GM20431 (cell line): ENCODE results near the gene RASAL2.
"Not testable (repeated sequence)": the region's sequence is repeated elsewhere in the genome, so short reads cannot be mapped to it uniquely, and the experiment has no call there.

ENCODE experiments used
- in situ Hi-C: fragments of 300-500 bp; cut with MseI, MboI; formaldehyde crosslinking; loops from one replicate; pipeline ENCODE4 v1.15.0; 2020; ENCODE audit warnings: low sequenced_read_pairs; ENCODE audit not compliant: unreplicated experiment

Gene RASAL2

DNA sequence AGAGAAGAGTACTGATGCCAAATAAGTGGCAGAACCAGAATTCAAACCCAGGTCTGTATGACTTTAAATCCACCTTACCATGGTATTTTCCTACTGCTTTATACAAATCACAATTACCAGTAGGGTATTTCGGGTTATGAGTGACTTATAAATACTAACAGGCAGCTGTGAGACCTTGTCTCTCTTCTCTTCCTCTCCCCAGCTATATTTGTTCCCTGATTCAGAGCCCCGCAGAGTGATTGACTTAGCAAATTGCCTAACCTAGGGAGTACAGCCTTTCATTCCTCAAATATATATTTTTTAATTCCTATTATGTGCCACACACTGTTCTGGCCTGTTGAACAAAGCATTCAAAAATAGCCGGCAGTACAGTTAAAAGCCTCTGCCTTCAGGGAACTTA lies 234.8 kb downstream of the RASAL2 start:
- in situ Hi-C loops, result no loop called here

DNA sequence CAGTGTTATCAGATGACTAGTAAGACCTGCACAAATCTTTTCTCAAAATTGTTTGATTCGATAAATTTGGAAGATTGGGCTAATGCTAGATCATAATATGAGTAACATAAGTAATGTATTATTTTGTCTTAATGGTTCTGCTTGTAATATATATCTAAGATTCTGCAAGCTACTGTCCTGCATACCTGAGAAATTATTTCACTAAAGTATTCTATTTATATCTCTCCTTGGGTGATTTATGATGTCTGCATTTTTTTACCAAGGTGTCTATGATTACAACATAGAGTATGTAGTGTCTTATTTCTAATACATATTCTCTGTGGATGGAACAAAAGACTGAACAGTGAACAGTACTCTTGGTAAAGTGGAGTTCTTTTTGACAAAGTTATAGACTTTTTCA lies 236.2 kb downstream of the RASAL2 start:
- in situ Hi-C loops, result no loop called here

DNA sequence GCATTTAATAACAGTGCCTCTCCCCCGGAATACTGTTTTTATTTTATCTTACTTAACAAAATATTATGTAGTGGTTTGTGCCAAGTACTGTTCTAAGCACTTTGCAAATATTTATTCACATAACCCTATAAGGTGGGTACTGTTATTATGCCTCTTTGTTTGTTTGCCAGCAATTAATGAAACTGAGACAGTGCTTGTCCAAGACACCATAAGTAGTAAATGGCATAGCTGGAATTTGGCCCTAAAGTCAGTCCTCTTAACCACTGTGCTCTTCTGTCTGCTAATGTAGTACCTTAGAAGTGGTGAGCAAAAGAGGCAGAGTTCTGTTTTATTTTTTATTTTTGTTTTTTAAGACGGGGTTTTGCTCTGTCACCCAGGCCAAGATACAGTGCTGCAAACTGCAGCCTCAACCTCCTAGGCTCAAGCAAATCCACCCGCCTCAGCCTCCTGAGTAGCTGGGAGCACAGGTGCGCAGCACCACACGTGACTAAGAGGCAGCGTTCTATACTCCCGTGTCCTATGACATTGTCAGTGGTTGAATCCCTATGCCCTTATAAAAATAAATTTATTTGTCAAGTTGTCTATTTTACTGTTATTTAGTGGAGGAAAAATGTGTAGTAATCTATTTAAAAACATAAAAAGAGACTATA lies 237.1 kb downstream of the RASAL2 start:
- in situ Hi-C loops, result no loop called here

DNA sequence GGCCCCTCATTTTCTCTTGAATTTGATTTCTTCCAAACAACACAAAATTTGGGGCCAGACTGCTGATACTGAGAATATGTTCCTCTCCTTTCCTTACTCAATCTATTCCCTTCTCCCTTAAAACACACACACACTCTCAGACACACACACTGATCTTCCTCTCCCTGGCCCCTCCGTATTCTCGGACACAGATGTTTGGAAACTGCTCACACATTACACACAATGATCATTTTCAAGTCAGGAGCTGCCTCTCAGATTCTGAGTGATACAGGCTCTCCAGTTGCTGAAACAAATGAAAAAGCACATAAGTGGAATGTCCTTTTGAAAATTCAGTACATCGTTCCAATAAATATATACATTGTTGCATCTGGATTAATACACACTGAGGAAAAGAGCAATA lies 241.5 kb downstream of the RASAL2 start:
- in situ Hi-C loops, result no loop called here

DNA sequence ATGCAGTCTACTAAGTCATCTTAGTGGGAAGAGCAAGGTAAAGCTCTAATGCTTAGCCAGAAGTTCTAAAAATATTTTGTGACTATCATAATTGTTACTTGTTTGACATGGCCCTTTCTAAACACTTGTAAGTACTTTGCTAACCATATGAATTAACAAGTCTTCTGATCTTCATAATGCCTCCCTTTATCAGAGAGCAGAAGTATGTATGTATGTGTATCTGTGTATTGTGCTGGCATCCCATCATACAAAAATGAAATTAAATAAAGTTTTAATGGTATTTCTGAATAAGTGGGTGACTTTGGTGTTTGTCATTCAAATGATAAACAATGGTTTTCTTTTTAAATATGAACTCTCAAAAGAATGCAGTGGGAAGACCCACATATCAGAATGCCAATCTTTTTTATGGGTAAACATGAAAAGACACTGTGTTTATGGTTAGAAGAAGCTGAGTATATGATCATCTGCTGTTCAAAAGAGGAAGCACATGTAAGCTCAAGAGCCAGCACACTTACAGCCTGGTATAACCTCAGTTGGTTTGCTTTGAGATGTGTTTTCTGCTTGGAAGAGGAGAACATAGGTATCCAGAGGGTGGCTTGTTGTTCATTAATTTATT lies 243.3 kb downstream of the RASAL2 start:
- in situ Hi-C loops, result no loop called here

- in situ Hi-C loops, result no loop called here
Observed at GRCh38 chr1:178339834-178340233, 245.9 kb downstream of the RASAL2 start.

DNA sequence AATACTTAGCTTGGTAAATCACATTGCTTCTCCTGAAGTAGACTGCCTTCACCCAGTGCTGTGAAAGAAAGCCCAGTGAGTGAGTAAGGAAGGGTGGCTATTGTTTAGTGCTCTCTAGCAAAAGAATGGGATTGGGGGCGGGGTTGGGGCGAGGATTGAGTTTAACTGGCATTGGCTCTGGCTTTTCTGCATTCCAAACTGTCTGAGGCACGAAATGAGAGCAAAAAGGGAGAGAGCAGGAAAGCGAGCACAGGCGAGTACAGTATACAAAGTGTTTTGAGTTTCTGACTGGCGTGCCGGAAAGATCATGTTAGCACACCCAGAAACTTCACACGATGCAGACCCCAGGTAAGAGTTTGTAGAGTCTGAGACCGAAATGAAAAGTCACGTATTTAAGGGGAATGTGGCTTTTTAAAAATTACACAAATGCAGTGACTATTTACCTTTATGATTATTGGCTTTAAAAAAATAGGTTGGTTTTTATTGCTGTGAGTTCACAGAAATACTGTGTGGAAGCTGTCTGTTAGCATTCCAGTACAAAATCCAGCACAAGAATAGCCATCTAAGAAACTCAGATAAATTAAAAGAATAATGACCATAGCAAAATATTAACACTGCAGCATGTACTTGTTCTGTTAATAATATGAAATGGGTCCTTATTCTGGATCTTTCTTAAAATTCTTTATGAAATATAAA lies 247.5 kb downstream of the RASAL2 start:
- in situ Hi-C loops, result no loop called here

DNA sequence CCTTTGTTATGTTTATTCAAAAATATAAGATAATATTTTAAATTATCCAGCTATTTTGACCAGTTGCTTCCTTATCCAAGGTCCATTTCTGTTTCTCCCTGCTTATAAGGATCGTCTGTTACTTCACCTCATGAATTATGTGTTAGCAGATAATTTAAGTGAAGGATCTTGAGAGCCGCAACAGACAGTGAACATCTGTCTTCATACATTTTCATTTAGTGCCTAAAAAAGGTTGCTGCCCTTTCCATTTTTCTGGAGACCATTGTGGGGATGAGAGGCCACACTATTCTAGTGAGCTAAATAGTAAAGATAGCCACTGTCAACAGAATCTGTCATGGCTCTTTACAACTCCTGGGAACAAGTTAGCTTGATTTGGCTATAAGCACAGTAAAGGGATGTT lies 248.8 kb downstream of the RASAL2 start:
- in situ Hi-C loops, result no loop called here

DNA sequence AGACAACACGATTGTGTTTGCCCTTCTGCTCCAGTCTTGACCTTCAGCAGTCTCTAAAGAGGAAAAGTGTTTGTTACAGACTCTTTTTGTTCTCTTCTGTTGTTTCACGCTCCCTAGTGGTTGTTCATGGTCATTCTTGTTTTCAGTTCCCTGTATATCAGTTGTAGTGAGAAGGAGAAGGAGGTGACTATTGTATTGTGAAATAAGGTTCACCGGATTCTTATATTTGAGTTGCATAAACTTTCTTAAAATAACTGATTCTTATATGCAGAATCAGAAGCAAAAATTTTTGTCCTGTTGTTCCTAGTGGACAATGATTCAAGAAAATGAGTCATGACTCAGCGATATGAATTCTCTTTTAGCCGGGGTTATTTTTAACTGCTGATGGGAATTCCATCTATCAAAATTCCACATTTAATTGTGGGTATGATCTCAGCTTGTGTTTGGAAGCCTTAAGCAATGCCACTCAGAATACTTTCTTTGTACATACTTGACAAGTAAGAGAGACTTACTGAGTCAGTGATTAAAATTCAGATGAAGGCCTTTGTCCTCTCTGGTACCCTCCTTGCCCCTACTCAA lies 250.7 kb downstream of the RASAL2 start:
- in situ Hi-C loops, result no loop called here

DNA sequence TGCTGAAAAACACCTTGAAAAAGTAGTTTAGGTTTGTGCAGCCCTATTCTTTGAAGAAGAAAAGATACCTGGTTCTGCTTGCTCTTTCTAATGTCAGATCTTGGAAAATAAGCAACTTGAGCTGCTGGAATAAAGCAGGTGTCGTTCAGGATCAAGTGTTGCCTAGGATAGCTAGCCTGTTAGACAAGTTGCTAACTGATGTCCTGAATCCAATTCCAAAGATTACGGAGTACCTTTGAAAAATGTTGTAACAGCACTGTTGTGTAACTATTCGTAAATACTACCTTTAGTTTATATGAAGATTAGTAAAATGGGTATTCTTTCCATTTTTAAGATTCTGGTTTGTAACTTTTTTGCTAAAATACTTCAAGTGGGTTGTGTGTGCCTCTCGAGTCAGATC lies 251.3 kb downstream of the RASAL2 start:
- in situ Hi-C loops, result no loop called here

- in situ Hi-C loops, result no loop called here
Observed at GRCh38 chr1:178345807-178346206, 251.9 kb downstream of the RASAL2 start.

- in situ Hi-C loops, result no loop called here
Observed at GRCh38 chr1:178349801-178350200, 255.9 kb downstream of the RASAL2 start.

DNA sequence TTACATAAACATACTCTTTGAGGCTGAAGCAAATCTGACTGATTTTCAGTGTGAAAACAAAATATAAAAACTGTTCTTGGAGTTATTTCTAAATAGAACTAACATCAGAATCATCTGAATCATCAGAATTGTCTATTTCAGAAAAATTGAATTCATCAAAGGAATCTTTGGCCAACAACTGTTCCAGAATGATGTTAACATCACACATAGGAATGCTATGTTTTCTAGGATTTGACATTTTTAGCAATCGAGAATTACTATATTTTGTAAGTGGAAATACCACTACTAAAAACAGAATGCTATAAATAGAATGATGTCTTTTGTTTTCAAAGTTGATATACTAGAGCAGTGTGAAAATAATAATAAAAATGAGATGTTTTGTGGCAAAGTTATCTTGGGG lies 258.0 kb downstream of the RASAL2 start:
- in situ Hi-C loops, result not testable (repeated sequence)

- in situ Hi-C loops, result no loop called here
Observed at GRCh38 chr1:178352790-178353416, 259.0 kb downstream of the RASAL2 start.

GRCh38 chr1:178353524-178353923 lies 259.6 kb downstream of the RASAL2 start:
- in situ Hi-C loops, result no loop called here

- in situ Hi-C loops, result no loop called here
Observed at GRCh38 chr1:178354816-178355215, 260.9 kb downstream of the RASAL2 start.

DNA sequence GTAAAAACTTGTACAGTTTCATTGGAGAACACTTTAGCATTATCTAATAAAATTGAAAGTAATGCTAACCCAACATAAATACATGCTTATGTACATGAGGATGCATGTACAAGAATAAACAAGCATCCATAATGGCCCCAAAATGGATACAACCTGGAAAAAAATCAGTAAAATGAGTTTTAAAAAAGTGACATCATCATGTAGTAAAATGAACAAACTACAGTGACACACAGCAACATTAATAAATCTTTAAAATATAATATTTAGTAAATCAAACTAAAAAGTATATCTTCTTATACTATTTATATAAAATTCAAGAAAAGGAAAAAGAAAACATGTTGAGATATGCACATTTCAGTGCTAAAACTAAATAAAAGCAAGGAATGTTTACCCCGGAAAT lies 262.4 kb downstream of the RASAL2 start:
- in situ Hi-C loops, result no loop called here

DNA sequence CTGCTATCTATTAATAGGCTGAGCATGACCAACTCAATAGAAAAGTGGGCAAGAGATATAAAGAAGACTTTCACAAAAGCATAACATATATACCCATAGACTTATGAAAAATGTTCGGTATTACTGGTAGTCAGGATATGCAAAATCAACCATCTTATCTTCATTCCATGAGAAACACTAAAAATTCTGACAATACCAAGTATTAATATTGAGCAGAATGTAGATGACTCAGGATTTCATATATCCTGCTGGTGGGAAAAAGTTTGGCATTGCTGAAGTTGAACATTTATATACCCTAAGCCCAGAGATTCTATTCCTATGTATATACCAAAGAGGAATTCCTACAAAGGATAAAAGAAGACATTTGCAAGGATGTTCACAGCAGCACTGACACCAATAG lies 264.6 kb downstream of the RASAL2 start:
- in situ Hi-C loops, result no loop called here

GRCh38 chr1:178360421-178360820 lies 266.5 kb downstream of the RASAL2 start:
- in situ Hi-C loops, result no loop called here

- in situ Hi-C loops, result no loop called here
Observed at GRCh38 chr1:178361847-178362246, 267.9 kb downstream of the RASAL2 start.

- in situ Hi-C loops, result no loop called here
Observed at GRCh38 chr1:178362747-178363146, 268.8 kb downstream of the RASAL2 start.
